Subcutaneous abdominal adipose tissue (tissue), 5 donors: ENCODE measurements around the gene TJP2.
A peak's percentile ranks its signal among the peaks of the same experiment; 100 is the strongest.

Source experiments
- H3K27ac ChIP-seq: one replicate; pipeline ENCODE4 v1.7.0; 2013; ENCODE audit warnings: low read depth, mild to moderate bottlenecking, inconsistent platforms, low read length, moderate library complexity
- H3K27me3 ChIP-seq, 5 donors: one replicate each; pipeline ENCODE4 v1.7.0; 2013; ENCODE audit warnings: low read length in 5 of 5, inconsistent platforms in 1 of 5; ENCODE audit not compliant: control insufficient read depth in 5 of 5, insufficient read depth in 4 of 5
- H3K36me3 ChIP-seq, 5 donors: one replicate each; pipeline ENCODE4 v1.7.0; 2013; ENCODE audit warnings: low read length in 5 of 5; ENCODE audit not compliant: control insufficient read depth in 5 of 5, insufficient read depth in 5 of 5
- H3K4me1 ChIP-seq, 5 donors: one replicate each; pipeline ENCODE4 v1.7.0; 2013; ENCODE audit warnings: low read length in 5 of 5, mild to moderate bottlenecking in 3 of 5, moderate library complexity in 1 of 5; ENCODE audit not compliant: control insufficient read depth in 5 of 5, insufficient read depth in 5 of 5
- H3K4me3 ChIP-seq, 5 donors: one replicate each; pipeline ENCODE4 v1.7.0; 2013; ENCODE audit warnings: low read length in 5 of 5, low read depth in 1 of 5
- H3K9ac ChIP-seq, 5 donors: one replicate each; pipeline ENCODE4 v1.7.0; 2013; ENCODE audit warnings: low read length in 5 of 5, mild to moderate bottlenecking in 4 of 5, moderate library complexity in 3 of 5
- H3K9me3 ChIP-seq, 5 donors: one replicate each; pipeline ENCODE4 v1.7.0; 2013; ENCODE audit warnings: low read length in 5 of 5; ENCODE audit not compliant: control insufficient read depth in 5 of 5
- donor health status: healthy.
- donor health status: healthy.
- donor health status: healthy.
- donor health status: healthy.
- donor health status: healthy.

Gene TJP2

GRCh38 chr9:69174616-69175463 lies 763 bp downstream of the TJP2 start:
- Histone ChIP-seq H3K36me3 (no peaks in the 10 kb centered on the region), H3K9ac (peak overlapping the region; percentile 82 to 99 (median 91)), H3K27me3 (no peaks in the 10 kb centered on the region), H3K4me1 (peaks cover 9 to 63% (median 57%) of the 10 kb centered on the region in 5 donors), H3K4me3 (peak overlapping the region; percentile 85 to 96 (median 94)), H3K27ac (peak overlapping the region; percentile 98), H3K9me3 (no peaks in the 10 kb centered on the region)

- H3K4me3 ChIP-seq = peak overlapping the region; percentile 85 to 96 (median 94)
- no peaks in the 10 kb centered on the region for H3K36me3 ChIP-seq
- peaks cover 9 to 66% (median 61%) of the 10 kb centered on the region in 5 donors for H3K4me1 ChIP-seq
- H3K9me3 ChIP-seq = no peaks in the 10 kb centered on the region
- H3K27me3 ChIP-seq = no peaks in the 10 kb centered on the region
- H3K9ac ChIP-seq = peak overlapping the region; percentile 82 to 99 (median 91)
- H3K27ac ChIP-seq = peak overlapping the region; percentile 98
Measured at GRCh38 chr9:69175486-69175885, 1.4 kb downstream of the TJP2 start.

GRCh38 chr9:69176471-69177171 lies 2.5 kb downstream of the TJP2 start:
- Histone ChIP-seq H3K27ac (peak overlapping the region; percentile 98), H3K9ac (peak overlapping the region; percentile 82 to 99 (median 91)), H3K4me1 (peaks cover 9 to 70% (median 63%) of the 10 kb centered on the region in 5 donors), H3K9me3 (no peaks in the 10 kb centered on the region), H3K36me3 (no peaks in the 10 kb centered on the region), H3K4me3 (peak overlapping the region in 4 of 5 donors; percentile 85 to 95 (median 90)), H3K27me3 (no peaks in the 10 kb centered on the region)

- H3K36me3 ChIP-seq = no peaks in the 10 kb centered on the region
- H3K9ac ChIP-seq = peak overlapping the region in 1 of 5 donors; percentile 6
- no peaks in the 10 kb centered on the region for H3K9me3 ChIP-seq
- H3K4me3 ChIP-seq = no peak overlapping the region
- H3K27me3 ChIP-seq = no peaks in the 10 kb centered on the region
- peak overlapping the region; percentile 98 for H3K27ac ChIP-seq
- H3K4me1 ChIP-seq = peaks cover 9 to 69% (median 65%) of the 10 kb centered on the region in 5 donors
Measured at GRCh38 chr9:69178583-69179011, 4.5 kb downstream of the TJP2 start.

DNA sequence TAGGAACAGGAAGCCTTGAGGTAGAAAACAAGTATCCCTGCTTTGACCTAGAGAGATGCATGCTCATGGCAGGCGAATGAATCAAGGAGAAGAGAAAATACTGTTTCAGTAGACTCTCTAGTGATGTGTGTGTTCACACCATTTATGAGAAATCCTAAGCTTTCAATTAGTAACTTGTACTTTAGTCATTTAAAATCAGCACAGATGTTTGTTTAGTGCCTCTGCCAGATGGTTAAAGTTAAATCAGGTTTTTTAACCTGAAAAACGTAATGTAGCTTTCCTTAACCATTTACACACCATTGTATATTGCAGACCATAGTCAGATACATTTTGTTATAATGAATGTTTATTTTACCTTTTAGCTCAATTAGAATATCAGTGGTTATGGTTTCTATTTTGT lies 5.0 kb downstream of the TJP2 start:
- no peak overlapping the region for H3K4me3 ChIP-seq
- H3K9ac ChIP-seq = peak overlapping the region in 1 of 5 donors; percentile 6
- H3K4me1 ChIP-seq = peaks cover 9 to 68% (median 66%) of the 10 kb centered on the region in 5 donors
- no peaks in the 10 kb centered on the region for H3K9me3 ChIP-seq
- H3K36me3 ChIP-seq = no peaks in the 10 kb centered on the region
- peak overlapping the region; percentile 98 for H3K27ac ChIP-seq
- H3K27me3 ChIP-seq = no peaks in the 10 kb centered on the region

DNA sequence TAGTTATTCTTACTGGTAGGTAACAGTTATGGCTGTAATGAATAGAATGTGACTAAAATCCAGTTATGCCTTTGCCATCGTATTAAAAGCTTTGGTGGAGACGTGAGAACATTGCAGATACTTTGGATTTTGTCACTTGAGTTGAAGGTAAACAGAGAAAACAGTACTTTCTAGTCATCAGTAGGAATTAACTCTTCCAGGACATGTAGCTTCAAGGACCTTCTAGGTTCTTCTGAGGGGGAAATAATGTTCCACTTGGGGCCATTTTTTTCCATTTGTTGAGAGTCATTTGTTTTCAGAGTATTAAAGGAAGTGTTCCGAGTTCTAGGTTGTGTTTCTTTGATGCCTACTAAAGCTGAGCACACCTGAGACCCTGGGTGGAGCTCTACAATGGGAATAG lies 6.1 kb downstream of the TJP2 start:
- Histone ChIP-seq H3K36me3 (no peaks in the 10 kb centered on the region), H3K27me3 (no peaks in the 10 kb centered on the region), H3K4me3 (no peak overlapping the region), H3K27ac (peak overlapping the region; percentile 98), H3K4me1 (peaks cover 6 to 74% (median 61%) of the 10 kb centered on the region in 5 donors), H3K9me3 (no peaks in the 10 kb centered on the region), H3K9ac (peak overlapping the region in 2 of 5 donors; percentile 52 to 67)

GRCh38 chr9:69180670-69181069 lies 6.6 kb downstream of the TJP2 start:
- no peaks in the 10 kb centered on the region for H3K9me3 ChIP-seq
- no peak overlapping the region for H3K4me3 ChIP-seq
- H3K9ac ChIP-seq = peak overlapping the region in 2 of 5 donors; percentile 52 to 67
- no peaks in the 10 kb centered on the region for H3K36me3 ChIP-seq
- H3K4me1 ChIP-seq = peaks cover 6 to 71% (median 56%) of the 10 kb centered on the region in 5 donors
- peak overlapping the region; percentile 98 for H3K27ac ChIP-seq
- H3K27me3 ChIP-seq = no peaks in the 10 kb centered on the region

DNA sequence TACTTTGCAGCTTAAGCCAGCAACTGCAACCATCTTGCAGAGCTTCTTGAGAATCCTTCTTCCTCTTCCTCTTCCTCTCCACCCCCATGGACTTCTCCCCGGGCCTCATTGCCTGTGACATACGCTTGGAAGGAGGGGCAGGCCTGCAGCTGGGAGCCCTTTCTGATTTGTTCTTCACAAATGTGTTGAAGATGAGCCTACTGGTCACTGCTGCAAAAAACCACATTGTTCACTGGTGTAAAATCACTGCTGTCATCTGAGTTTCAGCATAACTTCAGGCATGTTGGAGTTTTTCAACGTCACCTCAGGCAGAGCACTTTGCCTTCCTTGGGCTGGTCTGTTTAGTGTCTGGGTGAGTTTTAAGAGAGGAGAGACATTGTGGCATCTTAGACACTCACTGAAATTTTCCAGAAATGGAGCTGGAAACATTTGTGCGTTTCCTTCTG lies 7.9 kb downstream of the TJP2 start:
- Histone ChIP-seq H3K9me3 (no peaks in the 10 kb centered on the region), H3K4me1 (peaks cover 0 to 71% (median 47%) of the 10 kb centered on the region in 5 donors), H3K9ac (peak overlapping the region in 2 of 5 donors; percentile 28 to 44), H3K36me3 (no peaks in the 10 kb centered on the region), H3K4me3 (no peak overlapping the region), H3K27me3 (no peaks in the 10 kb centered on the region), H3K27ac (peak overlapping the region; percentile 98)

DNA sequence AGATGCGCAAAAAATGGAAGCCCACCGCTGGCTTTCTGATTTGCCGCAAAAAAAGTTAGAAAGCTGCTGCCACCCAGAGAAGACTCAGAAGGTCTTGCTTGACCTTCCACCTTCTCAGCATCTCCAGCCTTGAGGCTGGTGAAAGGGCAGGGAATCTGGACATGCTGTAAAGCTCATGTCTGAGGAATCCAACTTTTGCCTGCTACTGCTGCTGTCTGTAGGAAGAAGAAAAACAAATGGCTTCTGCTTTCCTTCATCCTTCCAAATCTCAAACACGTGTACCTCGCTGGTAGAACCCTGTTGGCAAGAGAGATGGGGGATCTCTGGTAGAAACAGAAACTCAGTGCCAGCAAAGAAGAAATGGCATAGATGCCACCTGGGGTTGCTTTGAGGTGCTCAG lies 10.2 kb downstream of the TJP2 start:
- Histone ChIP-seq H3K36me3 (no peaks in the 10 kb centered on the region), H3K4me1 (peaks cover 0 to 59% (median 38%) of the 10 kb centered on the region in 5 donors), H3K27me3 (no peaks in the 10 kb centered on the region), H3K4me3 (no peak overlapping the region), H3K27ac (peak overlapping the region; percentile 58), H3K9ac (peak overlapping the region in 1 of 5 donors; percentile 20), H3K9me3 (no peaks in the 10 kb centered on the region)
